Tibial nerve (tissue), 4 donors: ENCODE measurements around the gene ENOX1.

Experiments used
- CTCF ChIP-seq, 5 experiments: fragments of 200-600 bp in 3 of 5; fragments of 450-650 bp in 2 of 5; sonication (generic) in 3 of 5; IDR thresholded peaks; one replicate each; pipeline ENCODE4 v1.5.1; 2016 to 2019; ENCODE audit warnings: antibody characterized with exemption in 5 of 5, mild to moderate bottlenecking in 3 of 5, moderate library complexity in 2 of 5
- EP300 ChIP-seq, 2 donors: sonication (generic); formaldehyde crosslinking; IDR thresholded peaks; one replicate each; pipeline ENCODE4 v1.6.1; 2017; ENCODE audit warnings: antibody characterized with exemption in 2 of 2, mild to moderate bottlenecking in 1 of 2
- POLR2A ChIP-seq, 2 donors: fragments of 450-650 bp; IDR thresholded peaks; one replicate each; pipeline ENCODE4 v1.6.1; 2017; ENCODE audit warnings: antibody characterized with exemption in 2 of 2, mild to moderate bottlenecking in 2 of 2, moderate library complexity in 2 of 2

- TF ChIP-seq CTCF (IDR thresholded peaks at IDR 0.05): no peak
- TF ChIP-seq POLR2A (IDR thresholded peaks at IDR 0.05): no peak
- TF ChIP-seq EP300 (IDR thresholded peaks at IDR 0.05): no peak
Measured at GRCh38 chr13:43223216-43223615, 563.6 kb downstream of the ENOX1 start.
